Stimulated activated CD8-positive, alpha-beta memory T cell treated with anti-CD3 and anti-CD28 coated beads, Interleukin-12 subunit alpha, Interleukin-12 subunit beta, amount 100 ng/mL, for 24 hours (primary cell): ENCODE measurements around the gene DOP1B.

Experiments used
- DNase-seq: peaks from one replicate; pipeline ENCODE4 v3.0.0-alpha.2; 2020; ENCODE audit errors: extremely low read depth

The DOP1B gene

GRCh38 chr21:36205962-36206361 lies 49.3 kb downstream of the DOP1B start:
- DNase-seq = no peak
